Smooth muscle cell (in vitro differentiated cells): ENCODE data around the gene TEDC1. TPM values are rescaled to one million over a fixed set of nuclear protein-coding genes. Genes with fewer than 3 reads are reported as not detected.
A peak's percentile ranks its signal among the peaks of the same experiment; 100 is the strongest.

Experiments used
- DNase-seq: peaks from one replicate; lab custom pipeline; 2025; ENCODE audit not compliant: unreplicated experiment; lab: John Stamatoyannopoulos, UW
- H2AFZ ChIP-seq: fragments of 200-600 bp; sonication (generic); 2 replicates; pipeline ENCODE4 v1.6.0; 2016; ENCODE audit warnings: antibody characterized with exemption, low read depth, mild to moderate bottlenecking
- H3F3A ChIP-seq: fragments of 200-600 bp; sonication (generic); 2 replicates; pipeline ENCODE4 v1.6.0; 2017; ENCODE audit warnings: antibody characterized with exemption, low read depth
- H3K27ac ChIP-seq: fragments of 200-600 bp; sonication (generic); 2 replicates; pipeline ENCODE4 v1.5.1; 2016; ENCODE audit warnings: low read depth, mild to moderate bottlenecking
- H3K27me3 ChIP-seq: fragments of 200-600 bp; sonication (generic); 2 replicates; pipeline ENCODE4 v1.6.1; 2016; ENCODE audit warnings: low read depth, mild to moderate bottlenecking
- H3K36me3 ChIP-seq: fragments of 200-600 bp; sonication (generic); 2 replicates; pipeline ENCODE4 v1.5.1; 2016; ENCODE audit warnings: low read depth
- H3K4me1 ChIP-seq: fragments of 200-600 bp; sonication (generic); 2 replicates; pipeline ENCODE4 v1.5.1; 2016; ENCODE audit warnings: low read depth
- H3K4me2 ChIP-seq: fragments of 200-600 bp; sonication (generic); 2 replicates; pipeline ENCODE4 v1.6.0; 2016; ENCODE audit warnings: mild to moderate bottlenecking
- H3K4me3 ChIP-seq: fragments of 200-600 bp; sonication (generic); 2 replicates; pipeline ENCODE4 v1.5.1; 2016; ENCODE audit warnings: mild to moderate bottlenecking
- H3K79me2 ChIP-seq: fragments of 200-600 bp; sonication (generic); 2 replicates; pipeline ENCODE4 v1.6.0; 2016; ENCODE audit warnings: low read depth, mild to moderate bottlenecking
- H3K9ac ChIP-seq: fragments of 200-600 bp; sonication (generic); 2 replicates; pipeline ENCODE4 v1.6.0; 2016; ENCODE audit warnings: low read depth
- H3K9me3 ChIP-seq: fragments of 200-600 bp; sonication (generic); replicated peaks from 2 replicates; pipeline ENCODE4 v1.5.1; 2016; ENCODE audit warnings: low read depth
- H4K20me1 ChIP-seq: fragments of 200-600 bp; sonication (generic); 2 replicates; pipeline ENCODE4 v1.6.0; 2016; ENCODE audit warnings: low read depth
- WGBS: methylation state at CpG from one replicate; pipeline ENCODE4 v1.1.7; 2016; ENCODE audit warnings: low lambda C conversion rate; 5-methylcytosine and 5-hydroxymethylcytosine counted together
- polyA plus RNA-seq: library from polyadenylated mRNA; unstranded; fragments of >200 nt; fragmentation: Nextera tagmentation; extraction: Ambion mirVana; gene quantifications from 2 replicates; pipeline ENCODE4 v1.2.1, GENCODE V29; 2016
- total RNA-seq: library from RNA; depleted of rRNA; stranded (reverse); fragments of >200 nt; gene quantifications from 2 replicates; pipeline ENCODE4 v1.2.3, GENCODE V29; 2014
- TF ChIP-seq, protein P1 (sequence below): fragments of 200-600 bp; sonication (generic); IDR thresholded peaks from 2 replicates; pipeline ENCODE4 v1.5.1; 2017; ENCODE audit warnings: borderline replicate concordance, mild to moderate bottlenecking, antibody characterized with exemption; ENCODE audit not compliant: insufficient read depth, poor library complexity, severe bottlenecking

Gene TEDC1
- total and polyA plus RNA-seq, 2 experiments from 2014 or later, result 3.8 to 8.2 TPM

GRCh38 chr14:105476097-105476830, 14.8 kb upstream of the TEDC1 start:
- TF ChIP-seq, protein P1, sequence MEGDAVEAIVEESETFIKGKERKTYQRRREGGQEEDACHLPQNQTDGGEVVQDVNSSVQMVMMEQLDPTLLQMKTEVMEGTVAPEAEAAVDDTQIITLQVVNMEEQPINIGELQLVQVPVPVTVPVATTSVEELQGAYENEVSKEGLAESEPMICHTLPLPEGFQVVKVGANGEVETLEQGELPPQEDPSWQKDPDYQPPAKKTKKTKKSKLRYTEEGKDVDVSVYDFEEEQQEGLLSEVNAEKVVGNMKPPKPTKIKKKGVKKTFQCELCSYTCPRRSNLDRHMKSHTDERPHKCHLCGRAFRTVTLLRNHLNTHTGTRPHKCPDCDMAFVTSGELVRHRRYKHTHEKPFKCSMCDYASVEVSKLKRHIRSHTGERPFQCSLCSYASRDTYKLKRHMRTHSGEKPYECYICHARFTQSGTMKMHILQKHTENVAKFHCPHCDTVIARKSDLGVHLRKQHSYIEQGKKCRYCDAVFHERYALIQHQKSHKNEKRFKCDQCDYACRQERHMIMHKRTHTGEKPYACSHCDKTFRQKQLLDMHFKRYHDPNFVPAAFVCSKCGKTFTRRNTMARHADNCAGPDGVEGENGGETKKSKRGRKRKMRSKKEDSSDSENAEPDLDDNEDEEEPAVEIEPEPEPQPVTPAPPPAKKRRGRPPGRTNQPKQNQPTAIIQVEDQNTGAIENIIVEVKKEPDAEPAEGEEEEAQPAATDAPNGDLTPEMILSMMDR, result no peak
- 68% methylated on average over 21 of the region's 21 CpGs for WGBS
- peaks cover 15% of the 10 kb centered on the region for H3K4me1 ChIP-seq
- no peaks in the 10 kb centered on the region for H3K36me3 ChIP-seq
- DNase-seq, result no peak
- no peaks in the 10 kb centered on the region for H3K9me3 ChIP-seq
- H3K79me2 ChIP-seq, result no peaks in the 10 kb centered on the region
- peaks cover 1% of the 10 kb centered on the region for H4K20me1 ChIP-seq
- H3K27me3 ChIP-seq, result peaks cover 27% of the 10 kb centered on the region
- H3K9ac ChIP-seq, result no peak overlapping the region
- no peak overlapping the region for H3K27ac ChIP-seq
- H3F3A ChIP-seq, result no peaks in the 10 kb centered on the region
- no peak overlapping the region for H3K4me3 ChIP-seq
- H2AFZ ChIP-seq, result no peak overlapping the region
- H3K4me2 ChIP-seq, result peak overlapping the region; percentile 96

DNA sequence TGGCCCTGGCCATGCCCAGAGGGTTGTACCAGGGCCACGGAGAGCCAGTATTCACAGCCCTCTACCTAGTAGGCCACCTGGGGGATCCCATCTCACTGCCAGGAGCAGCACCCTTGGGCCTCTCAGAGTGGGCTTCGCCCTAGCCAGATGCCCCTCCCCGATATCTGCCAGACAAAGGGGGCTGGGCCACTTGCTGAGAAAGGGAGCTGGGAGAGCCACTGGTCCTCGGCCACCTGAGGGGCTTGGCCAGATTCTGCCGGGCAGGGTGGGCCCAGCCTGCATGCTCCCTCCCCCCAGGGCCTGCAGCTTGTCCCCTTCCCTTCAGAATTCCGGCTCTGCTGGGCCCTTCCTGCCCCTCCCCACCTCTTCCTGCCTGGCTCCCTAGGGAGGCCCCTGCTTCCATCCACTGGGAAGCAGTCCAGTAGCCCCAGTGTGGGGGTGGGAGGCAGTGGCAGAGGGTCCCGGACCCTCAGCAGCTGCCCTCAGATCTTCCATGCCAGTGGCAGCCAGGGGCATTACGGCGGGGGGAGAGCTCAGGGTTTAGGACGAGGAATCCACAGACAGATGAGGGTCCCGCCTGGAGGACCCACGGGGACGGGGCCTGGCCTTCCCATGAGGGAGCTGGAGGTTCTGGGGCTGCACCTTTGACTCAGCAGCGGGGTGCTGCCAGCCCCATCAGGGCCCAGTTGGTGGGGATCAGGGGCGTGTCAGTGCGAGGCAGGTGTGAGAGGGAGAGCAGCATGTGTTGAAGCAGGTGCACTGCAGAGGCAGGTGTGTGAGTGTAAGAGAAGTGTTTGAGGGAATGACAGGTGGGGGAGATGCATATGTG, 14.0 kb upstream of the TEDC1 start:
- Histone ChIP-seq H3K4me3 (no peak overlapping the region), H2AFZ (no peak overlapping the region), H3K4me1 (peaks cover 18% of the 10 kb centered on the region), H3K27ac (no peak overlapping the region), H3K4me2 (peak overlapping the region; percentile 96), H4K20me1 (no peaks in the 10 kb centered on the region), H3K79me2 (no peaks in the 10 kb centered on the region), H3F3A (no peaks in the 10 kb centered on the region), H3K27me3 (peaks cover 27% of the 10 kb centered on the region), H3K9me3 (no peaks in the 10 kb centered on the region), H3K36me3 (no peaks in the 10 kb centered on the region), H3K9ac (no peak overlapping the region)
- TF ChIP-seq, protein P1, result no peak
- no peak for DNase-seq
- WGBS, result 80% methylated on average over 16 of the region's 16 CpGs

GRCh38 chr14:105477660-105478397, 13.2 kb upstream of the TEDC1 start:
- Histone ChIP-seq H3K4me2 (no peak overlapping the region), H3K9ac (no peak overlapping the region), H3K9me3 (no peaks in the 10 kb centered on the region), H3K27ac (no peak overlapping the region), H2AFZ (no peak overlapping the region), H3F3A (no peaks in the 10 kb centered on the region), H3K27me3 (peaks cover 27% of the 10 kb centered on the region), H3K4me3 (no peak overlapping the region), H3K79me2 (no peaks in the 10 kb centered on the region), H4K20me1 (no peaks in the 10 kb centered on the region), H3K4me1 (peaks cover 18% of the 10 kb centered on the region), H3K36me3 (no peaks in the 10 kb centered on the region)
- 34% methylated on average over 19 of the region's 56 CpGs for WGBS
- TF ChIP-seq, protein P1, result no peak
- DNase-seq, result no peak
